Body of pancreas (tissue), 4 donors: ENCODE results near the gene TNNC1.

Experiments
- CTCF ChIP-seq, 7 experiments: fragments of 450-650 bp in 4 of 7; fragments of 200-600 bp in 3 of 7; sonication (generic) in 3 of 7; IDR thresholded peaks; one replicate each; pipeline ENCODE4 v1.5.1; 2016 to 2019; ENCODE audit warnings: antibody characterized with exemption in 7 of 7
- POLR2A ChIP-seq, 3 donors: fragments of 450-650 bp; IDR thresholded peaks; one replicate each; pipeline ENCODE4 v1.6.1; 2016; ENCODE audit warnings: antibody characterized with exemption in 3 of 3, mild to moderate bottlenecking in 2 of 3

GRCh38 chr3:52487050-52487787, 33.4 kb upstream of the TNNC1 start:
- TF ChIP-seq CTCF (IDR thresholded peaks at IDR 0.05) (no peak), POLR2A (IDR thresholded peaks at IDR 0.05) (no peak)
